Measurements from ENCODE around the gene BFSP2. TPM values are rescaled to one million over a fixed set of nuclear protein-coding genes. Genes with fewer than 3 reads are reported as not detected.

Gene BFSP2
- total RNA-seq, 6 experiments from 2014 or later: not detected

- H3K9me3 ChIP-seq: no peaks in the 10 kb centered on the region
- intact Hi-C loops (cut with DNase I): no loop called here
- DNase-seq: peak in 1 of 3 donors; percentile 69
- peak; percentile 38 to 72 (median 59) for ATAC-seq
- H3K27ac ChIP-seq: no peak overlapping the region
- H3K4me1 ChIP-seq: no peaks in the 10 kb centered on the region
- no peaks in the 10 kb centered on the region for H3K36me3 ChIP-seq
- WGBS (ENCODE audit: insufficient coverage, low coverage, low lambda C conversion rate, missing lambda C conversion rate): 50% methylated on average over 8 of the region's 9 CpGs
- TF ChIP-seq POLR2A (IDR thresholded peaks at IDR 0.05): no peak
- TF ChIP-seq, protein P1, sequence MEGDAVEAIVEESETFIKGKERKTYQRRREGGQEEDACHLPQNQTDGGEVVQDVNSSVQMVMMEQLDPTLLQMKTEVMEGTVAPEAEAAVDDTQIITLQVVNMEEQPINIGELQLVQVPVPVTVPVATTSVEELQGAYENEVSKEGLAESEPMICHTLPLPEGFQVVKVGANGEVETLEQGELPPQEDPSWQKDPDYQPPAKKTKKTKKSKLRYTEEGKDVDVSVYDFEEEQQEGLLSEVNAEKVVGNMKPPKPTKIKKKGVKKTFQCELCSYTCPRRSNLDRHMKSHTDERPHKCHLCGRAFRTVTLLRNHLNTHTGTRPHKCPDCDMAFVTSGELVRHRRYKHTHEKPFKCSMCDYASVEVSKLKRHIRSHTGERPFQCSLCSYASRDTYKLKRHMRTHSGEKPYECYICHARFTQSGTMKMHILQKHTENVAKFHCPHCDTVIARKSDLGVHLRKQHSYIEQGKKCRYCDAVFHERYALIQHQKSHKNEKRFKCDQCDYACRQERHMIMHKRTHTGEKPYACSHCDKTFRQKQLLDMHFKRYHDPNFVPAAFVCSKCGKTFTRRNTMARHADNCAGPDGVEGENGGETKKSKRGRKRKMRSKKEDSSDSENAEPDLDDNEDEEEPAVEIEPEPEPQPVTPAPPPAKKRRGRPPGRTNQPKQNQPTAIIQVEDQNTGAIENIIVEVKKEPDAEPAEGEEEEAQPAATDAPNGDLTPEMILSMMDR (IDR thresholded peaks at IDR 0.05): no peak
- H3K4me3 ChIP-seq: no peak overlapping the region
- H3K27me3 ChIP-seq: no peaks in the 10 kb centered on the region
Observed at GRCh38 chr3:133424937-133425869, 25.3 kb downstream of the BFSP2 start.

GRCh38 chr3:133425898-133426297 is 26.0 kb downstream of the BFSP2 start:
- H3K27me3 ChIP-seq: no peaks in the 10 kb centered on the region
- no peak for ATAC-seq
- intact Hi-C loops (cut with DNase I): no loop called here

DNA sequence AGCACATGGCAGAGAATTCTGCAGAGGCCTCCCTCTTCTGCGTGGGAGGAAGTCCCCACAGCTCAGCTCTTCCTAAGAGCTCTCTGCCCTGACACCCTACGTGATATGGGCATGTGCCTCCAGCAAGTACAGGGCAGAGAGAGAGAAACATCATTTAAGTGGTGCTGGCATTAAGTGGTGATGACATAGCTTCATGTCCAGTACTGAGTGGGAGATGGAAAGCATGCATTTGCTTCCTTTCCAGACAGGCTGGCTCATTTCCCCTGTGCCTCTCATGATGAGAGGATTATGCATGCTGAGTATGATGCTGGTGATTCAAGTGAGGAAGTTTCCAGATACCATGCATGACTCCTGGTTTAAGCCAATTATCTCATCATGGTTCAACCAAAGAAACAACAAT is 26.9 kb downstream of the BFSP2 start:
- TF ChIP-seq, protein P1 (IDR thresholded peaks at IDR 0.05): no peak
- no peak for TF ChIP-seq POLR2A (IDR thresholded peaks at IDR 0.05)
- H3K4me1 ChIP-seq: no peaks in the 10 kb centered on the region
- no peak overlapping the region for H3K27ac ChIP-seq
- 73% methylated on average over 2 of the region's 2 CpGs for WGBS (ENCODE audit: insufficient coverage, low coverage, low lambda C conversion rate, missing lambda C conversion rate)
- ATAC-seq (no peak), DNase-seq (no peak)
- no peaks in the 10 kb centered on the region for H3K9me3 ChIP-seq
- H3K4me3 ChIP-seq: no peak overlapping the region
- no peaks in the 10 kb centered on the region for H3K36me3 ChIP-seq
- no peaks in the 10 kb centered on the region for H3K27me3 ChIP-seq
- intact Hi-C loops (cut with DNase I): no loop called here

More at GRCh38 chr3:133425898-133426297, 26.0 kb downstream of the BFSP2 start:
- H3K27ac ChIP-seq: no peak overlapping the region
- no peaks in the 10 kb centered on the region for H3K9me3 ChIP-seq
- TF ChIP-seq, protein P1 (IDR thresholded peaks at IDR 0.05): no peak
- TF ChIP-seq POLR2A (IDR thresholded peaks at IDR 0.05): no peak
- H3K4me3 ChIP-seq: no peak overlapping the region
- no peak for DNase-seq
- no peaks in the 10 kb centered on the region for H3K4me1 ChIP-seq
- H3K36me3 ChIP-seq: no peaks in the 10 kb centered on the region
- 90% methylated on average over 1 of the region's 3 CpGs for WGBS (ENCODE audit: insufficient coverage, low coverage, low lambda C conversion rate, missing lambda C conversion rate)

- 44% methylated on average over 11 of the region's 12 CpGs for WGBS (ENCODE audit: insufficient coverage, low coverage, low lambda C conversion rate, missing lambda C conversion rate)
- Histone ChIP-seq H3K27me3 (no peaks in the 10 kb centered on the region), H3K4me1 (no peaks in the 10 kb centered on the region), H3K9me3 (no peaks in the 10 kb centered on the region), H3K36me3 (no peaks in the 10 kb centered on the region), H3K27ac (no peak overlapping the region), H3K4me3 (no peak overlapping the region)
- ATAC-seq: peak; percentile 84 to 92 (median 89)
- TF ChIP-seq, protein P1 (IDR thresholded peaks at IDR 0.05): no peak
- TF ChIP-seq POLR2A (IDR thresholded peaks at IDR 0.05): no peak
- intact Hi-C loops (cut with DNase I): no loop called here
- DNase-seq: peak in 1 of 3 donors; percentile 72
Observed at GRCh38 chr3:133428552-133428951, 28.7 kb downstream of the BFSP2 start.
